GM19463 (cell line): ENCODE results near the gene CDRT4.

Source experiments
- ATAC-seq: cut with Tn5 transposase; IDR thresholded peaks from one replicate; pipeline ENCODE4 v1.9.1; 2021; ENCODE audit warnings: mild to moderate bottlenecking, moderate library complexity; ENCODE audit not compliant: unreplicated experiment

The CDRT4 gene

GRCh38 chr17:15432807-15433611 is 34.4 kb downstream of the CDRT4 start:
- ATAC-seq: no peak

- no peak for ATAC-seq
Measured at GRCh38 chr17:15431766-15432165, 35.7 kb downstream of the CDRT4 start.

GRCh38 chr17:15431196-15431595 is 36.2 kb downstream of the CDRT4 start:
- ATAC-seq: no peak

- ATAC-seq: no peak
Measured at GRCh38 chr17:15424521-15424920, 42.9 kb downstream of the CDRT4 start.

GRCh38 chr17:15422392-15422965 is 44.9 kb downstream of the CDRT4 start:
- ATAC-seq: no peak

- ATAC-seq: no peak
Measured at GRCh38 chr17:15418781-15419180, 48.6 kb downstream of the CDRT4 start.

GRCh38 chr17:15414532-15415306 is 52.7 kb downstream of the CDRT4 start:
- no peak for ATAC-seq

- ATAC-seq: no peak
Measured at GRCh38 chr17:15413101-15413771, 54.2 kb downstream of the CDRT4 start.

- ATAC-seq: no peak
Measured at GRCh38 chr17:15412606-15413005, 54.8 kb downstream of the CDRT4 start.

GRCh38 chr17:15411384-15412198 is 55.8 kb downstream of the CDRT4 start:
- ATAC-seq: no peak

- ATAC-seq: no peak
Measured at GRCh38 chr17:15409721-15410250, 57.6 kb downstream of the CDRT4 start.

- no peak for ATAC-seq
Measured at GRCh38 chr17:15408803-15409202, 58.6 kb downstream of the CDRT4 start.

- no peak for ATAC-seq
Measured at GRCh38 chr17:15406081-15406480, 61.3 kb downstream of the CDRT4 start.

GRCh38 chr17:15405058-15405415 is 62.4 kb downstream of the CDRT4 start:
- no peak for ATAC-seq

GRCh38 chr17:15404106-15405057 is 63.0 kb downstream of the CDRT4 start:
- no peak for ATAC-seq

- no peak for ATAC-seq
Measured at GRCh38 chr17:15403276-15403939, 64.0 kb downstream of the CDRT4 start.

- ATAC-seq: no peak
Measured at GRCh38 chr17:15399443-15399842, 68.0 kb downstream of the CDRT4 start.

- no peak for ATAC-seq
Measured at GRCh38 chr17:15398736-15399331, 68.6 kb downstream of the CDRT4 start.
